GM12801 (cell line): ENCODE measurements around the gene RIN3.

Source experiments
- CTCF ChIP-seq: IDR thresholded peaks from one replicate; pipeline ENCODE4 v1.5.1; 2011; ENCODE audit warnings: control low read depth; ENCODE audit not compliant: insufficient read length; ENCODE audit errors: extremely low read depth

RIN3 gene

GRCh38 chr14:92632546-92633273 lies 119.1 kb downstream of the RIN3 start:
- TF ChIP-seq CTCF, result no peak

- TF ChIP-seq CTCF, result no peak
These were observed 119.7 kb downstream of the RIN3 start for GRCh38 chr14:92633274-92633616.

- no peak for TF ChIP-seq CTCF
These were observed 120.1 kb downstream of the RIN3 start for GRCh38 chr14:92633724-92634123.

- TF ChIP-seq CTCF, result no peak
These were observed 121.5 kb downstream of the RIN3 start for GRCh38 chr14:92635031-92635430.

GRCh38 chr14:92635896-92636295 lies 122.3 kb downstream of the RIN3 start:
- TF ChIP-seq CTCF, result no peak

GRCh38 chr14:92637228-92637627 lies 123.6 kb downstream of the RIN3 start:
- no peak for TF ChIP-seq CTCF

GRCh38 chr14:92637864-92638263 lies 124.3 kb downstream of the RIN3 start:
- TF ChIP-seq CTCF, result no peak
